H1 (cell line): Measurements from ENCODE around the gene CCDC154. TPM values are rescaled to one million over a fixed set of nuclear protein-coding genes. Genes with fewer than 3 reads are reported as not detected.

Experiments
- CTCF ChIA-PET: fragments of 300-600 bp; sonication (Branson Sonifier 250); formaldehyde crosslinking; loops from one replicate; lab custom pipeline; 2021; ENCODE audit not compliant: partially characterized antibody; lab: Charles Lee
- POLR2A ChIA-PET: fragments of 300-600 bp; sonication (Branson Sonifier 250); formaldehyde crosslinking; loops from one replicate; lab custom pipeline; 2021; ENCODE audit warnings: inconsistent platforms; ENCODE audit not compliant: partially characterized antibody; lab: Charles Lee
- DNase-seq, 2 experiments: peaks; one replicate each; pipeline versions ENCODE4 v3.0.0 to v3.0.0-alpha.2; 2010 to 2022; ENCODE audit warnings: low spot score in 2 of 2, low read depth in 1 of 2, mixed read lengths in 1 of 2
- FAIRE-seq: peaks from 2 replicates; lab custom pipeline; 2011; peaks lifted over from hg19 to GRCh38; lab: Jason Lieb, UNC
- H2AFZ ChIP-seq: 2 replicates; pipeline ENCODE4 v1.8.1; 2012; ENCODE audit warnings: low read length, inconsistent platforms
- H2AK5ac ChIP-seq: 2 replicates; pipeline ENCODE4 v1.6.1; 2013; ENCODE audit warnings: low read depth, low read length
- H2BK120ac ChIP-seq: replicated peaks from 2 replicates; pipeline ENCODE3; 2013; ENCODE audit warnings: low read depth, low read length, inconsistent platforms
- H2BK12ac ChIP-seq: 2 replicates; pipeline ENCODE4 v1.6.1; 2013; ENCODE audit warnings: low read depth, low read length
- H2BK15ac ChIP-seq: 2 replicates; pipeline ENCODE4 v1.6.1; 2013; ENCODE audit warnings: low read length
- H2BK20ac ChIP-seq: 2 replicates; pipeline ENCODE4 v1.6.1; 2013; ENCODE audit warnings: low read length
- H2BK5ac ChIP-seq: 2 replicates; pipeline ENCODE4 v1.6.1; 2013; ENCODE audit warnings: low read depth, low read length
- H3K14ac ChIP-seq: 2 replicates; pipeline ENCODE4 v1.6.1; 2013; ENCODE audit warnings: inconsistent platforms; ENCODE audit not compliant: insufficient read length
- H3K18ac ChIP-seq: 2 replicates; pipeline ENCODE4 v1.6.1; 2013; ENCODE audit warnings: low read length; ENCODE audit errors: extremely low read depth
- H3K23ac ChIP-seq: 2 replicates; pipeline ENCODE4 v1.6.1; 2013; ENCODE audit warnings: inconsistent platforms; ENCODE audit not compliant: insufficient read length
- H3K23me2 ChIP-seq: 2 replicates; pipeline ENCODE4 v1.6.1; 2013; ENCODE audit warnings: low read depth, low read length
- H3K27ac ChIP-seq: 2 replicates; pipeline ENCODE4 v1.6.1; 2011; ENCODE audit warnings: low read depth, low read length, inconsistent platforms
- H3K27me3 ChIP-seq, 4 experiments: replicated peaks in 1 of 4; 1 replicate in 1 of 4; 2 replicates in 3 of 4; pipeline versions ENCODE4 v1.6.1 to v1.8.1; 2011 to 2013; ENCODE audit warnings: low read length in 3 of 4, mild to moderate bottlenecking in 3 of 4, inconsistent platforms in 2 of 4, mixed read lengths in 2 of 4, moderate library complexity in 1 of 4; ENCODE audit not compliant: control insufficient read depth in 3 of 4, insufficient read depth in 3 of 4; ENCODE audit errors: extremely low read depth in 1 of 4
- H3K36me3 ChIP-seq, 4 experiments: 2 replicates each; pipeline versions ENCODE4 v1.6.1 to v1.8.1; 2011 to 2013; ENCODE audit warnings: mild to moderate bottlenecking in 4 of 4, low read length in 3 of 4, moderate library complexity in 2 of 4, control low read depth in 1 of 4, inconsistent platforms in 1 of 4; ENCODE audit not compliant: insufficient read depth in 4 of 4, control insufficient read depth in 2 of 4
- H3K4ac ChIP-seq: replicated peaks from 2 replicates; pipeline ENCODE3; 2013; ENCODE audit warnings: low read length, low read depth, mixed read lengths, inconsistent platforms; ENCODE audit not compliant: insufficient read length
- H3K4me1 ChIP-seq, 4 experiments: replicated peaks in 1 of 4; 1 replicate in 1 of 4; 2 replicates in 3 of 4; pipeline versions ENCODE4 v1.6.1 to v1.8.1; 2011 to 2013; ENCODE audit warnings: low read length in 3 of 4, inconsistent platforms in 2 of 4, mixed read lengths in 1 of 4; ENCODE audit not compliant: insufficient read depth in 4 of 4, control insufficient read depth in 3 of 4
- H3K4me2 ChIP-seq, 2 experiments: 2 replicates each; pipeline versions ENCODE4 v1.6.1 to v1.8.1; 2011 to 2013; ENCODE audit warnings: low read depth in 2 of 2, low read length in 2 of 2, control low read depth in 1 of 2, inconsistent platforms in 1 of 2, mild to moderate bottlenecking in 1 of 2; ENCODE audit not compliant: insufficient read depth in 1 of 2
- H3K4me3 ChIP-seq, 4 experiments: fragments of 200-600, 300-600 bp in 1 of 4; sonication (generic), shearing (Covaris generic), sonication (Bioruptor Twin) in 1 of 4; 2 replicates each; pipeline versions ENCODE4 v1.5.1 to v1.8.1; 2011 to 2016; ENCODE audit warnings: low read length in 4 of 4, low read depth in 3 of 4, control low read depth in 2 of 4, inconsistent platforms in 2 of 4, mild to moderate bottlenecking in 2 of 4, mixed read lengths in 1 of 4, moderate library complexity in 1 of 4; ENCODE audit not compliant: insufficient read depth in 2 of 4; ENCODE audit errors: extremely low read depth in 1 of 4
- H3K56ac ChIP-seq: replicated peaks from 2 replicates; pipeline ENCODE3; 2013; ENCODE audit warnings: low read depth, mild to moderate bottlenecking, mixed read lengths, low read length, inconsistent platforms; ENCODE audit not compliant: insufficient read length
- H3K79me1 ChIP-seq: 2 replicates; pipeline ENCODE4 v1.6.1; 2013; ENCODE audit warnings: low read depth, low read length, control low read depth
- H3K79me2 ChIP-seq, 2 experiments: 2 replicates each; pipeline versions ENCODE4 v1.6.1 to v1.8.1; 2012 to 2013; ENCODE audit warnings: low read length in 2 of 2, mild to moderate bottlenecking in 2 of 2, inconsistent platforms in 1 of 2; ENCODE audit not compliant: insufficient read depth in 2 of 2, control insufficient read depth in 1 of 2
- H3K9ac ChIP-seq, 4 experiments: replicated peaks in 1 of 4; 1 replicate in 1 of 4; 2 replicates in 3 of 4; pipeline versions ENCODE4 v1.6.1 to v1.8.1; 2011 to 2013; ENCODE audit warnings: low read depth in 3 of 4, low read length in 3 of 4, control low read depth in 2 of 4, mild to moderate bottlenecking in 2 of 4, moderate library complexity in 2 of 4, inconsistent platforms in 1 of 4; ENCODE audit errors: extremely low read depth in 1 of 4
- H3K9me3 ChIP-seq, 2 experiments: 2 replicates each; pipeline versions ENCODE4 v1.6.1 to v1.8.1; 2012 to 2013; ENCODE audit warnings: mild to moderate bottlenecking in 2 of 2, moderate library complexity in 2 of 2, control low read depth in 1 of 2, inconsistent platforms in 1 of 2, low read depth in 1 of 2, low read length in 1 of 2, mixed read lengths in 1 of 2; ENCODE audit not compliant: insufficient read depth in 2 of 2
- H4K20me1 ChIP-seq, 2 experiments: replicated peaks in 1 of 2; 2 replicates each; pipeline versions ENCODE3 to v1.8.1; 2011 to 2013; ENCODE audit warnings: inconsistent platforms in 2 of 2, low read length in 2 of 2, mild to moderate bottlenecking in 1 of 2; ENCODE audit not compliant: insufficient read depth in 2 of 2, control insufficient read depth in 1 of 2
- H4K5ac ChIP-seq: 2 replicates; pipeline ENCODE4 v1.6.1; 2013; ENCODE audit warnings: low read length, low read depth, mixed read lengths, inconsistent platforms; ENCODE audit not compliant: insufficient read length
- H4K8ac ChIP-seq: 2 replicates; pipeline ENCODE4 v1.8.0; 2013; ENCODE audit warnings: mild to moderate bottlenecking, moderate library complexity, low read length, inconsistent platforms; ENCODE audit not compliant: insufficient read depth; ENCODE audit errors: extremely low read depth
- H4K91ac ChIP-seq: replicated peaks from 2 replicates; pipeline ENCODE3; 2013; ENCODE audit warnings: low read length, mixed read lengths, inconsistent platforms; ENCODE audit not compliant: insufficient read length
- CREB1 ChIP-seq: IDR thresholded peaks from 2 replicates; pipeline ENCODE4 v1.6.1; 2012; ENCODE audit warnings: inconsistent platforms
- E2F6 ChIP-seq: IDR thresholded peaks from 2 replicates; pipeline ENCODE4 v1.6.1; 2012; ENCODE audit warnings: inconsistent platforms
- KDM4A ChIP-seq: IDR thresholded peaks from one replicate; pipeline ENCODE4 v1.7.1; 2012; ENCODE audit warnings: low read depth, mild to moderate bottlenecking, moderate library complexity, low read length, inconsistent platforms; ENCODE audit not compliant: severe bottlenecking
- MAFK ChIP-seq: IDR thresholded peaks from 2 replicates; pipeline ENCODE4 v1.6.1; 2012; ENCODE audit warnings: low read depth, mild to moderate bottlenecking, improper control_type of control experiment, low read length
- TAF1 ChIP-seq: IDR thresholded peaks from 2 replicates; pipeline ENCODE4 v1.6.1; 2011; ENCODE audit warnings: mild to moderate bottlenecking, low read depth, low read length
- WGBS, 2 experiments: shearing (Covaris generic) in 1 of 2; methylation state at CpG; one replicate each; pipeline versions ENCODE4 v1.1.6 to v1.1.7; 2013 to 2015; ENCODE audit warnings: low lambda C conversion rate in 2 of 2, mixed read lengths in 2 of 2, inconsistent platforms in 1 of 2, low coverage in 1 of 2, missing lambda C conversion rate in 1 of 2; ENCODE audit not compliant: insufficient replicate concordance in 2 of 2, insufficient coverage in 1 of 2, insufficient read length in 1 of 2; ENCODE audit errors: extremely low coverage in 1 of 2, missing lambda C conversion rate in 1 of 2; 5-methylcytosine and 5-hydroxymethylcytosine counted together
- polyA plus RNA-seq, 7 experiments: library from polyadenylated mRNA; depleted of rRNA in 3 of 7; stranded (reverse) in 5 of 7; unstranded in 2 of 7; fragments of >200 nt in 5 of 7; fragments of 200-250 nt in 2 of 7; gene quantifications; 1 replicate in 5 of 7; 2 replicates in 1 of 7; 4 replicates in 1 of 7; pipeline versions ENCODE4 v1.2.1 to v1.2.3, GENCODE V29; 2011 to 2013; ENCODE audit warnings: missing spikeins in 2 of 7, mixed read lengths in 2 of 7
- total RNA-seq: library from RNA; stranded (reverse); fragmentation: NEBNext Ultra II Directional; extraction: Animal tissue kit (Norgen Biotek cat#: 25700); gene quantifications from 2 replicates; pipeline ENCODE4 v1.2.1, GENCODE V29; 2021

The CCDC154 gene
- total and polyA plus RNA-seq, 2 of the 8 experiments (the other 6 are each of a cell fraction or from before 2014, with no cell fraction given) = 0.15 to 0.88 TPM

DNA sequence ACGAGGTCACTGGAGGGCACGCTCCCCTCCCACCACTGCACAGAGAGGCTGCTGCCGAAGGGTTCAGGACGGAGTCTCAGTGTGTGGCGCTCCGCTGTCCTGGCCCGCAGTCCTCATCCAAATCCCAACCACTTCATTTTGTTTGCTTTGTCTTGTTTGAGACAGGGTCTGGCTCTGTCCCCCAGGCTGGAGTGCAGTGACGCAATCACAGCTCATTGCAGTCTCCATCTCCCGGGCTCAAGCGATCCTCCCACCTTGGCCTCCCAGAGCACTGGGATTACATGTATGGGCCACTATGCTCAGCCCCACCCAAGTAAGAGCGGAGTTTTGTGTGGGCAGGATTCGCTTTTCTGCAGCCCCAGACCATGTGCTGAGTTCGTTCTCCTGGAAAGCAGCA is 42.6 kb downstream of the CCDC154 start:
- Histone ChIP-seq H2BK15ac (no peak overlapping the region), H3K56ac (no peak overlapping the region), H3K27ac (no peak overlapping the region), H3K79me1 (peaks cover 6% of the 10 kb centered on the region; the same call in 1 of the 2 replicates), H3K9ac (no peak overlapping the region), H3K27me3 (no peaks in the 10 kb centered on the region), H3K79me2 (peaks cover 0 to 9% of the 10 kb centered on the region in 2 experiments; a peak in 1 of 4 replicates), H3K23me2 (no peaks in the 10 kb centered on the region), H3K23ac (no peak overlapping the region), H2BK120ac (no peak overlapping the region), H4K5ac (no peak overlapping the region), H3K4me2 (no peak overlapping the region), H3K18ac (no peak overlapping the region), H4K91ac (no peak overlapping the region), H2BK5ac (no peak overlapping the region), H4K8ac (no peak overlapping the region), H3K4ac (no peak overlapping the region), H3K14ac (no peak overlapping the region), H3K9me3 (no peaks in the 10 kb centered on the region), H4K20me1 (peaks cover 0 to 9% of the 10 kb centered on the region in 2 experiments), H3K36me3 (peaks cover 0 to 15% (median 1%) of the 10 kb centered on the region in 4 experiments; a peak in 3 of 8 replicates), H2AFZ (no peak overlapping the region), H3K4me1 (no peaks in the 10 kb centered on the region), H3K4me3 (no peak overlapping the region), H2BK12ac (no peak overlapping the region), H2BK20ac (no peak overlapping the region), H2AK5ac (no peak overlapping the region)
- ChIA-PET CTCF (interaction anchor here (0.6 to 1.5 kb wide), 5 partner anchors 9 to 1542 kb away, joined by 3 to 6 read pairs (median 3); no protein-coding TSS in a partner anchor), POLR2A (no interaction called here)
- 95% methylated on average over 13 of the region's 13 CpGs; no CpG with 5 or more reads in 1 of the 2 experiments for WGBS, 2 experiments
- TF ChIP-seq E2F6 (no peak), KDM4A (no peak), MAFK (no peak), CREB1 (no peak), TAF1 (no peak)
- DNase-seq (no peak), FAIRE-seq (no peak)
